ENCODE results near the gene TMEM72. TPM values are rescaled to one million over a fixed set of nuclear protein-coding genes. Genes with fewer than 3 reads are reported as not detected.

Gene TMEM72
- total and polyA plus RNA-seq, 3 donors from 2014 or later = 1.5 to 8.7 (median 3.0) TPM

DNA sequence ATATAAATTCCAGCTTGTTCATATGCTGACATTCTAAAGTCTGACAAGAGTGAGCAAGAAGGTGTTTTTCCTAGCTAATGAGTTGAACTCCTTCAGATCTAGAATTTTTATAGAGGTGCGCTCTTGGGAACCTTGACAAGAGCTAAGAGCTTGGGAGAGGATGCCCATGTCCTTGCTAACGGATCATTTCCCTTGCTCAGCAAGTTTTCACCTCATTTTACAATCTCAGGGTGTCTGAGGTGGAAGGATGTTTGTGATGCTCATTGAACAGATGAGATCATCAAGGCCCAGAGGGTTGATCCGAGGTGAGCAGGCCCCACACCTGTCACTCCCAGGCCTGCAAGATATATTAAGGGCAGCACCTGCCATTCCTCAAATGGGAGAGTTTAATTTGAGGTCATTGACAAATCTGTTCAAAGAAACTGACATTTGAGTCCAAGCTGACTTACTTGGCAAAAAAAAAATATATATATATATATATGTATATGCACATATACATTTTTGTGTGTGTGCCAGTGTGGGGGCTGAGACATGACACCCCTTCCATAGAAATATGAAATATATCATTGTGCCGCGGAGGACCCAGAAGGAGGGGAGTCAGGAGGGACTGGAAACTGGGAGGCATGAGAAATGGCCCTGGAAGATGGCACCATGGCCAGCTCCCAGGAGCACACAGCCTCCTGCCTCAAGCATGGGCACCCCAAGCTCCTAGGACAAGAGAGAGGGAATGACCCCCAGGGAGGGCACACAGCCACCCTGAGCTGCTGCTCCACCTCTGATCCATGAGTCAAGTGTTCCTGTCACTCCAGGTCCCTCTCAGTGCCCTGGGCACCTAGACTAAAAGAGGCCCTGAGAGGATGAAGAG is 17.3 kb upstream of the TMEM72 start:
- TF ChIP-seq POLR2A (IDR thresholded peaks at IDR 0.05) = no peak
- TF ChIP-seq, protein P1, sequence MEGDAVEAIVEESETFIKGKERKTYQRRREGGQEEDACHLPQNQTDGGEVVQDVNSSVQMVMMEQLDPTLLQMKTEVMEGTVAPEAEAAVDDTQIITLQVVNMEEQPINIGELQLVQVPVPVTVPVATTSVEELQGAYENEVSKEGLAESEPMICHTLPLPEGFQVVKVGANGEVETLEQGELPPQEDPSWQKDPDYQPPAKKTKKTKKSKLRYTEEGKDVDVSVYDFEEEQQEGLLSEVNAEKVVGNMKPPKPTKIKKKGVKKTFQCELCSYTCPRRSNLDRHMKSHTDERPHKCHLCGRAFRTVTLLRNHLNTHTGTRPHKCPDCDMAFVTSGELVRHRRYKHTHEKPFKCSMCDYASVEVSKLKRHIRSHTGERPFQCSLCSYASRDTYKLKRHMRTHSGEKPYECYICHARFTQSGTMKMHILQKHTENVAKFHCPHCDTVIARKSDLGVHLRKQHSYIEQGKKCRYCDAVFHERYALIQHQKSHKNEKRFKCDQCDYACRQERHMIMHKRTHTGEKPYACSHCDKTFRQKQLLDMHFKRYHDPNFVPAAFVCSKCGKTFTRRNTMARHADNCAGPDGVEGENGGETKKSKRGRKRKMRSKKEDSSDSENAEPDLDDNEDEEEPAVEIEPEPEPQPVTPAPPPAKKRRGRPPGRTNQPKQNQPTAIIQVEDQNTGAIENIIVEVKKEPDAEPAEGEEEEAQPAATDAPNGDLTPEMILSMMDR (IDR thresholded peaks at IDR 0.05) = no peak
- no peaks in the 10 kb centered on the region for H3K27me3 ChIP-seq
- H3K4me1 ChIP-seq = no peaks in the 10 kb centered on the region
- H3K9me3 ChIP-seq = no peaks in the 10 kb centered on the region
- intact Hi-C loops (cut with DNase I; ENCODE audit: low total_unique reads) = no loop called here
- 91 to 92% methylated on average over 5 of the region's 5 CpGs for WGBS, 2 donors
- no peak overlapping the region for H3K4me3 ChIP-seq
- DNase-seq = no peak
- H3K27ac ChIP-seq = no peak overlapping the region
- H3K36me3 ChIP-seq (ENCODE audit: low read depth, missing control alignments) = no peaks in the 10 kb centered on the region

DNA sequence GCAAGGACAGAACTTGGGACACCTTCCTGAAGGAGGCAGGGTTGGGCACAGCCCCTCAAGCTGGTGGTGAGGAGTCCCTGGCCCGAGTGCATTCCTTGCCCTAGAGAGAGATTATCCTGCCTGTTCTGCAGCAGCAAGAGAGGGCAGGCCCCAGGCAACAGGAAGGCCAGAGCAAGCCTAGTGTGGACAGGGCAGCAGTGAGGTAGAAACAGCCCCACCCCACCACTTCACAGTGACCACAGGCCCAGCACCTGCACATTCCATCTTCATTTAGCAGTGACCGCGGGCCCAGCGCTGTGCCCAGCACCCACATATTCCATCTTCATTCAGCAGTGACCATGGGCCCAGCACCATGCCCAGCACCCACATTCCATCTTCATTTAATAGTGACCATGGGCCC is 16.4 kb upstream of the TMEM72 start:
- intact Hi-C loops (cut with DNase I; ENCODE audit: low total_unique reads) = no loop called here
- TF ChIP-seq POLR2A (IDR thresholded peaks at IDR 0.05) = no peak
- Histone ChIP-seq H3K36me3 (ENCODE audit: low read depth, missing control alignments) (no peaks in the 10 kb centered on the region), H3K4me3 (no peak overlapping the region), H3K27ac (no peak overlapping the region), H3K4me1 (no peaks in the 10 kb centered on the region), H3K27me3 (no peaks in the 10 kb centered on the region), H3K9me3 (no peaks in the 10 kb centered on the region)
- 91 to 92% methylated on average over 4 of the region's 4 CpGs for WGBS, 2 donors
- DNase-seq = no peak

DNA sequence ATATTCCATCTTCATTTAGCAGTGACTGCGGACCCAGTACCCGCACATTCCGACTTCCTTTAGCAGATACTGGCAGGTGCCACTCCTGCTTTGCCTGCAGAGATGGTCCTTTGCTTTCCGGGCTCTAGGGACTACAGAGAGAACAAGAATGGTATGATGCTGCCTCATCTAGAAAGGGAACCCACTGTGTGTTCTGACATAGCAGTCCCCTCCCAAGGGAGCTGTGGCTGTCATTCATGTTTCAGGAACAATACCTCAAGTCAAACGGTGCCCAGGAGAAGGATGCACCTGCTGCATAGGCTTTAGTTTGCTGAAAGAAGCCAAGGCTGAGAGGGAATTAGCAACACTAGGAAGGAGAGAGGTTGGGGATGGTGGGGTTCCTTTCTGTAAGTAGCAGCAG is 15.9 kb upstream of the TMEM72 start:
- intact Hi-C loops (cut with DNase I; ENCODE audit: low total_unique reads) = no loop called here
- no peaks in the 10 kb centered on the region for H3K36me3 ChIP-seq (ENCODE audit: low read depth, missing control alignments)
- H3K9me3 ChIP-seq = no peaks in the 10 kb centered on the region
- H3K4me1 ChIP-seq = no peaks in the 10 kb centered on the region
- no peak for DNase-seq
- no peak overlapping the region for H3K4me3 ChIP-seq
- TF ChIP-seq POLR2A (IDR thresholded peaks at IDR 0.05) = no peak
- TF ChIP-seq, protein P1 (IDR thresholded peaks at IDR 0.05) = no peak
- no peaks in the 10 kb centered on the region for H3K27me3 ChIP-seq
- no peak overlapping the region for H3K27ac ChIP-seq
- 87 to 96% methylated on average over 5 of the region's 5 CpGs for WGBS, 2 donors

DNA sequence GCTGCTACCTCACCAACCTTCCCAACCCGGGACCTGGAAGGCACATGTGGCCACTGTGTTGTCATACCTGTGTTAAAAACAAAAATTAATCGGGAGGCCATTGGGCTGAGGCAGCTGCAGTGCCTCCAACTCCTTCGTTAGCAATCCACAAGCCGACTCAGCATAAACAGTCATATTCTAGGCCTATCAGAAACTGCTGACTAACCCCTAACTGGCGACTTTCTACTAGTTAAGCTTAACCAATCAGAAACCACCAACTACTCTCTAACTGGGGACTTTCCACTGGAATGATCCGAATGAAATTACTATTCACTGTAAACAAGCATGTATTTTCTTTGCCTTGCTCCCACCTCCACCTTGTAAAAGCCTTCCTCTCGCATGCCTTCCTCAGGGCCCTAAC is 14.1 kb upstream of the TMEM72 start:
- TF ChIP-seq, protein P1 (IDR thresholded peaks at IDR 0.05) = no peak
- no peak for TF ChIP-seq POLR2A (IDR thresholded peaks at IDR 0.05)
- 95 to 96% methylated on average over 7 of the region's 7 CpGs for WGBS, 2 donors

DNA sequence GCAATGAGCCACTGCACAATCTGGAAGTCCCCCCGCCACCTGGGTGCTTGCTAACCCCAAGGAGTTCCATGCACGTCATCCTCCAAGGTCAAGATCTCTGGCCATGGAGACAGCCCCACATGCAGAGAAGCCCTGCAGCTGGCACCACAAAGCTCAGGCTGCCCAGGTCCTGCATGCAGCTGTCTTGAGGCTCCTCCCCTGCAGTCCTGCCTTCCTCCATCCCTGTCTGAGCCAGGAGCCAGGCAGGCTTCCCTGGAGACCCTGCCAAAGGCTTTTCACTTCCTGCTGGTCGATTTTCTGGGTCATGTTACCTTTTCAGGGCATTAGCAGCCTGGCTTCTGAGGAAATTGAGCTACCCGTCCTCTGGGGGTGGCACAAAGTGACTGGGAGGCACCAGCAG is 12.5 kb upstream of the TMEM72 start:
- DNase-seq = no peak
- Histone ChIP-seq H3K4me1 (no peaks in the 10 kb centered on the region), H3K27me3 (no peaks in the 10 kb centered on the region), H3K4me3 (no peak overlapping the region), H3K36me3 (ENCODE audit: low read depth, missing control alignments) (no peaks in the 10 kb centered on the region), H3K27ac (no peak overlapping the region), H3K9me3 (no peaks in the 10 kb centered on the region)
- TF ChIP-seq, protein P1 (IDR thresholded peaks at IDR 0.05) = no peak
- TF ChIP-seq POLR2A (IDR thresholded peaks at IDR 0.05) = no peak
- 56 to 64% methylated on average over 4 of the region's 4 CpGs for WGBS, 2 donors
- intact Hi-C loops (cut with DNase I; ENCODE audit: low total_unique reads) = no loop called here

More for the DNA sequence above, 14.1 kb upstream of the TMEM72 start:
- Histone ChIP-seq H3K4me1 (no peaks in the 10 kb centered on the region), H3K36me3 (ENCODE audit: low read depth, missing control alignments) (no peaks in the 10 kb centered on the region), H3K27ac (no peak overlapping the region), H3K27me3 (no peaks in the 10 kb centered on the region), H3K9me3 (no peaks in the 10 kb centered on the region), H3K4me3 (no peak overlapping the region)
- intact Hi-C loops (cut with DNase I; ENCODE audit: low total_unique reads) = no loop called here
- no peak for DNase-seq

All from testis (tissue), 3 donors.